Stromal cell of bone marrow (primary cell): ENCODE data around the gene FMO5.
"Not testable (repeated sequence)": the region's sequence is repeated elsewhere in the genome, so short reads cannot be mapped to it uniquely, and the experiment has no call there.

Experiments used
- DNase-seq: peaks from one replicate; pipeline ENCODE4 v3.0.0-alpha.2; 2012; ENCODE audit warnings: low read depth

The FMO5 gene

GRCh38 chr1:147204080-147204479, 21.1 kb downstream of the FMO5 start:
- DNase-seq = no peak

DNA sequence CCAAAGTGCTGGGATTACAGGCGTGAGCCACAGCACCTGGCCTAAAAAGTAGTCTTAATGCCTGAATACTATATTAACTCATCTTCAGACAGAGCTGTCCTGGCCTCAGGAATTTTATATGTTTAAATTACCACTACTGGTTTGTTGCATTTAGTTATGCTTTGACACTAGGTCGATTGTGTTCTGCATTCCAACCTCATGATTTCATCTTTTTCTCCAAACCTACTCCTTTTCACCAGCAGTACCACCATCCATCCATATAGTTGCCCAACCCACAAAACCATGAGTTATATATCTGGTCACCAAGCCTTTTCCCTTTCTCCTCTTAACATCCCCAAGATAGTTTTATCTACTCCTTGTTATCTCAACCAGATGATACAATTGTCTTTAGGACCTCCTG, 22.6 kb downstream of the FMO5 start:
- DNase-seq = no peak

- no peak for DNase-seq
These were observed 23.4 kb downstream of the FMO5 start for GRCh38 chr1:147201786-147202185.

DNA sequence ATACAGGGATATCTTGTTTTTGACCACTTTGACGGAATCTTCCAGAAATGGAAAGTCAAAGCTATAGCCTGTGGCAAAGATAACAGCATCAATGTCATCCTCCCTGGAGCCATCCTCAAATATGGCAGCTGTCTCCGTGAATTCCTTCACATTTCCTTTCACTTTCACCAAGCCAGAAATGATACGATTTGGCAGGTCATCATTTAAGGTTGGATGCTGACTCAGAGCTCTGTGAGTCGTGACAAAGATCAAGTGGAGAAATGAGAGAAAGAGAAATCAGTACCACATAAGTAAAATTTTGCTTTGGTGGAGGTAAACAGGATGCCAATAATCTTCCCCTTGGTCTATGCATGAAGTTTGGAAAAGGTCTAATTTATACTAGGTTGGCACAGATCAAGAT, 23.9 kb downstream of the FMO5 start:
- DNase-seq = peak; percentile 11

- not testable (repeated sequence) for DNase-seq
These were observed 27.8 kb downstream of the FMO5 start for GRCh38 chr1:147197324-147197723.

DNA sequence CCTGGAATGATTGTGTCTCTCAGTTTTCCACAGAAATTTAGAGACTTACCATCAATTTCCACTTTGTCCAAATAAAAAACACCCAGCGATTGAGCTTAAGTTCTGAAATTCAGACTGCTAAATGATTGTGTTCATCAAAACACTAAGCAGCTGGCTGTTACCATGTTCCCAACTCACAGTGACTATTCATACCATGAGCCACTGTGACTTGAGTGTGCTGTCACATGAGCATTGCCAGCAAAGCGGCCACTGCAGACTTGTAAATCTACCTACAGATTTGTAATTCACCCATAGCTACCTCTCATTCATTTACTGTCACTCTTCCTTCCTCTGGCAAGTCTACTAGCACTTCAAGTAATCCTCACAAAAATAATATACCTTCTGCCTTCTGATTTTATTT, 35.6 kb downstream of the FMO5 start:
- no peak for DNase-seq

DNA sequence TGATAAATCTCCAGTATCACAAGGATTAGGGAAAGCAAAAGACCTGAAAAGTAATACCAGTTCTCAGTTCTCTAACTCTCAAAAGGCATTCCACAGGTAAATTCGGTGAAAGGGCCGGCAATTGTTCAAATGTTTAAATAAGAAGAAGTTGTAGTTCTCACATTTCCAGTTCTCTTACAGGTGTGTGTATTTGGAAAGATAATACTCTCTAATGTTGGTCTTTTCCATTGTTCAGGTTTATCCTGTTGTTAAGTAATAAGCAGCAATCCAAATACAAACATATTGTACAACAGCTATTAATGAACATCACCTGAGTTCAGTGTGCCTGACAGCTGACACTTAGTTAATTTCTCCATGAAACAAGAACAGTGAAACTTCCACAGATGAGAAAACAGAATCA, 39.7 kb downstream of the FMO5 start:
- DNase-seq = no peak

- DNase-seq = peak; percentile 61
These were observed 47.3 kb downstream of the FMO5 start for GRCh38 chr1:147177611-147178380.

- peak; percentile 94 for DNase-seq
These were observed 52.7 kb downstream of the FMO5 start, which contains the start of gene PRKAB2 for GRCh38 chr1:147172168-147173016. TSS of gene PRKAB2 (minus strand) at chr1:147172470. CDS start at chr1:147172144, 326 bp downstream.

- DNase-seq = no peak
These were observed 53.6 kb downstream of the FMO5 start for GRCh38 chr1:147171399-147172167.

DNA sequence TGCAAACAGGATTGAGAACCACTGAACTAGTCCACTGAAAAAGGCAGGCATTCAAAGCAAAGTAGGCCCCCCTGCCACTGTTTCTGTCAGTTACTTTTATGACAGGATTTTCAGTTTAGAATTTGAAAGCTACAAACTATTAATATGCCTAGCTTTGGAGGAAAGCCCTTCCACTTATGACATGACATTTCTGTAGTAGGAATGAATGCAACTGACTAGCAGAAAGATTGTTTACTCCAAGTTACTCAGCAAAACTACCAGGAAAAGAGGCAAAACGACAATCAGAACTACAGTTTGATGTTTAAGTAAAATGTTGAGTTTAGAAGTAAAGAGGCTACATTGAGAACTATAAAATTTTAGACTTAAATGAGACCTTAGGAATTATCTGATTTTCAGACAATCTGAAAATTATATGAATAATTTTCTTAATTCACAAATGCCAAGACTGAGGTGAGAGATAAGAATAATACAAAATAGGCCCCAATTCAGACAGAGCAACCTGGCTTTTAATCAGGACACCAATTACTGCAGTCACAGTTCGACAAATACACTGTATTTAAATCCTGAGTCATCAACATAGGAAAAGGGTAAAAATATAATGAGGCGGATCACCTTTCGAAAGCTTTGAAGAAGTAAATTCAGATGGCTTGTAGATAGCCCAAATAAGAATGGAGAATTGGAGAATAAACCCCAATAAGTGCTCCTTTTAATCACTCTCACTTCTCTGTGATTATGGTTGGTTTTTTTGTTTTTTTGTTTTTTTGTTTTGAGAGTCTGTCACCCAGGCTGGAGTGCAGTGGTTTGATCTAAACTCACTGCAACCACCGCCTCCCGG, 55.1 kb downstream of the FMO5 start:
- no peak for DNase-seq

DNA sequence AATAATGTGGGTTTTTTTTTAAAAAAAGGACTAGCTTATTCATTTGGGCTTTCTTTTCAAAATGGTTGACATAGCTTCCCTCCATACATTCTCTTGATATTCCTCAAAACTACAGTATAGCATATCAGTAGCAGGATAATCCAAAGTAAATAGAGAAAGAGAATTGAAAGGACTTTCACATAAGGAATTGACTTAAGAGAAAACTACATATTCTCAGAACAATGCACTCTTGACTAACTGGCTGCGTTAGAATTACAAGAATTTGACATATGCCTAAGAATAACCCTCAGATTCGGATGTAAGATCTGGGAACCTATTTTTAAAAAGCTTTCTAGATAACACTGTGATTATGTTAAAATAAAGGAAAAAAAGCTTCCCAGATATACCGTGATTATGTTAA, 56.0 kb downstream of the FMO5 start:
- no peak for DNase-seq

GRCh38 chr1:147168626-147169058, 56.5 kb downstream of the FMO5 start:
- DNase-seq = no peak

GRCh38 chr1:147167365-147167764, 57.8 kb downstream of the FMO5 start:
- peak; percentile 92 for DNase-seq

- no peak for DNase-seq
These were observed 62.1 kb downstream of the FMO5 start for GRCh38 chr1:147163019-147163418.

DNA sequence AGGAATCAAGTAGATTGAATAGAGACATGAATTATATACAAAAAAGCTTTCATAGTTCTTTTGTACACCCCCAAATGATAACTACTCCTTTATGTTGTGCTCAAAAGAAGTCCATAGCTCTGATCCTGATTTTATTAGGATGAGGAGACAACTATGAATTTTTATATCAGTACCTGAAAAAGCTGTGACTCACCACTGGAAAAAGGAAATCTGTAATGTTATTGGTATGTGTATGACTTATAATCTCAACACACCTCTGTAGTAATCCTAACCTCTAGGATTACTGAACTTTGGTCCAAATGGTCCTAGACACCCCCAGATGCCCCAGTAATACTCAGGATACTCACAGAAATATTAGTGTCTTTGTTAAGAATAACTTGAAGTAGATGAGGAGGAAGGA, 63.0 kb downstream of the FMO5 start:
- DNase-seq = no peak

DNA sequence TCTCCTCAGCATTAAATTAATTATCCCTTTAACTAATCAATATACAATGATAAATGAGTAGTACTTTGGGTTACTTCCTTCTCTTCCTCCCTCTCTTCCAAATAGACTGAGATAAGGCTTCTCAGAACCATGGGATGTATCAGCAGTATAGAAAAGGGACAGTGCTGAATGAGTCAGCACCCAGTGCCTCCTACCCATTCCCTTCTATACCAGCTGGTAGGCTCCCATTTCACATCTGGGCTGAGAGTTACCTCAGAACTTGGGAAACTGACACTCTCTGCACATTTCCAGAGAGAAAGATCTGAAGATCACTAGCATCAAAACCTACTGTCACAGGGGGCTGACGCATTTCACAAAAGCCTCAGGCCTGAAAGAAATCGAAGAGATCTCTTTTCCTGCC, 68.0 kb downstream of the FMO5 start:
- not testable (repeated sequence) for DNase-seq

- DNase-seq = no peak
These were observed 68.5 kb downstream of the FMO5 start for GRCh38 chr1:147156642-147157041.

DNA sequence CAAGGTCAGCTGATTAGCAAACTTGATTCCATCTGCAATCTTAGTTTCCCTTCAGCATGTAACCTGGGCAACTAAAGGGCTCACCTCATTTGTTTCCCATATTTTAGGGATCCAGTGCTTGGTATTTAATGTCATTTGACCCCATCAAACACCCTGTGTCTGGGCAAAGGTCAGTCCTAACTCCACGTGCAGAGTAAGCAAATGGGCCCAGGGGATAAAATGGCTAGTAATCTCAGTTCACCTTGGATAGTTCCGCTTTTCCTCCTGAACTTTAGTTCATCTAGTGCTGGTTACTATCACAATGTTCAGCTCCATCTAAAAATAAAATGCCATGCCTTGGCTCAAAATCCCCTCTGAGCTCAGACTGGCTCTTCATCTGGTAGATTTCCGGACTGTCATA, 72.4 kb downstream of the FMO5 start:
- no peak for DNase-seq

- DNase-seq = no peak
These were observed 73.9 kb downstream of the FMO5 start for GRCh38 chr1:147151244-147151643.

DNA sequence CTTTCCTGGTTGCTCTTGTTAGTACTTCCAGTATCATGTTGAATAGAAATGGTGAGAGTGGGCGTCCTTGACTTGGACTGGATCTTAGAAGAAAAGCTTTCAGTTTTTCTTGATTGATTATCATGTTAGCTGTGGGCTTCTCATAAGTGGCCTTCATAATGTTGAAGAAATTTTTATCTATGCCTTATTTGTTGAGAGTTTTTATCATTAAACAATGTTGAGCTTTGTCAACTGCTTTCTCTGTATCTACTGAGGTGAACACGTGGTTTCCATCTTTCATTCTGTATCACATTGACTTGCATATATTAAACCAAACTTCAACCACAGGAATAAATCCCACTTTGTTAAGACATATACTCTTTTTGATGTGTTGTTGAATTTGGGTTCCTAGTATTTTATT, 82.3 kb downstream of the FMO5 start:
- DNase-seq = no peak
